Heart left ventricle (tissue), 16 donors: ENCODE results near the gene CXCL1. TPM values are rescaled to one million over a fixed set of nuclear protein-coding genes. Genes with fewer than 3 reads are reported as not detected.

ENCODE experiments used
- ATAC-seq, 4 donors: fragments of 200-7000 bp; cut with Tn5 transposase; one replicate each; pipeline ENCODE4 v1.9.1; 2020 to 2022; ENCODE audit warnings: moderate library complexity in 4 of 4, mild to moderate bottlenecking in 3 of 4, moderate number of reproducible peaks in 1 of 4
- DNase-seq, 5 donors: peaks; one replicate each; pipeline ENCODE4 v3.0.0-alpha.2; 2020
- H3K27ac ChIP-seq, 12 donors: fragments of 200-600 bp; sonication (generic) in 4 of 12; one replicate each; pipeline versions ENCODE4 v1.5.0 to v1.8.0; 2016 to 2022; ENCODE audit warnings: mild to moderate bottlenecking in 2 of 12
- H3K27me3 ChIP-seq, 9 donors: fragments of 200-600 bp; sonication (generic) in 2 of 9; one replicate each; pipeline versions ENCODE4 v1.5.1 to v1.8.0; 2016 to 2022; ENCODE audit warnings: mild to moderate bottlenecking in 3 of 9
- H3K36me3 ChIP-seq, 9 donors: fragments of 200-600 bp; sonication (generic) in 2 of 9; one replicate each; pipeline versions ENCODE4 v1.5.0 to v1.8.0; 2018 to 2022; ENCODE audit warnings: mild to moderate bottlenecking in 2 of 9
- H3K4me1 ChIP-seq, 12 donors: fragments of 200-600 bp; sonication (generic) in 4 of 12; one replicate each; pipeline versions ENCODE4 v1.5.0 to v1.8.0; 2016 to 2022; ENCODE audit warnings: mild to moderate bottlenecking in 3 of 12
- H3K4me3 ChIP-seq, 12 donors: fragments of 200-600 bp; sonication (generic) in 4 of 12; one replicate each; pipeline versions ENCODE4 v1.5.0 to v1.8.0; 2017 to 2022; ENCODE audit warnings: mild to moderate bottlenecking in 9 of 12, moderate library complexity in 4 of 12
- H3K9me3 ChIP-seq, 12 donors: fragments of 200-600 bp; sonication (generic) in 4 of 12; one replicate each; pipeline versions ENCODE4 v1.5.0 to v1.8.0; 2016 to 2022; ENCODE audit warnings: mild to moderate bottlenecking in 1 of 12
- POLR2A ChIP-seq, 2 donors: fragments of 450-650 bp; IDR thresholded peaks; one replicate each; pipeline ENCODE4 v1.6.1; 2017; ENCODE audit warnings: antibody characterized with exemption in 2 of 2, mild to moderate bottlenecking in 2 of 2, moderate library complexity in 2 of 2
- WGBS, 4 donors: extraction: QIAGEN DNeasy Blood & Tissue Kit in 2 of 4; methylation state at CpG; one replicate each; pipeline versions ENCODE4 v1.1.5 to v1.1.7; 2013 to 2018; 5-methylcytosine and 5-hydroxymethylcytosine counted together
- intact Hi-C, 10 donors: fragments of 100-400 bp; cut with DNase I; formaldehyde crosslinking; loops; one replicate each; pipeline versions ENCODE4 v1.11.1 to v1.14.2; 2022
- polyA plus RNA-seq, 2 donors: library from polyadenylated mRNA; stranded (reverse); fragments of 200-250 nt; gene quantifications; one replicate each; pipeline ENCODE4 v1.2.3, GENCODE V29; 2013
- total RNA-seq, 9 donors: library from RNA; depleted of rRNA in 2 of 9; stranded (reverse); fragments of >200 nt in 2 of 9; fragmentation: NEBNext Ultra II Directional in 3 of 9; extraction: Animal tissue kit (Norgen Biotek cat#: 25700) in 3 of 9; gene quantifications; one replicate each; pipeline versions ENCODE4 v1.1.0 to v1.2.4, GENCODE V29; 2016 to 2023
- TF ChIP-seq, protein P1 (sequence below), 12 donors: fragments of 200-600 bp; sonication (generic) in 4 of 12; IDR thresholded peaks; one replicate each; pipeline versions ENCODE4 v1.5.0 to v1.8.0; 2018 to 2022; ENCODE audit warnings: antibody characterized with exemption in 12 of 12, mild to moderate bottlenecking in 5 of 12
- donor health status: ischemic (EF 13 %, LVEDD 7.1; RV severe dilation, severe dysfunction).
- donor health status: healthy with polysubstance abuse.
- donor health status: DM: no; HTN: yes; CAD: no.
- donor health status: DM: no; HTN: no; CAD: no.
- donor health status: ischemic (EF 25% LVEDD 6.9; RV normal size, moderate dysfunction).
- donor health status: ischemic (EF 25% LVEDD 5.7; RV mildly dilated, moderate dysfunction).
- donor health status: healthy.
- donor health status: DM: yes; HTN: yes; CAD: no.
- donor health status: ischemic (EF 35%, LVEDD 5.7; RV mildly dilated, moderate dysfunction).
- donor health status: nonischemic (EF 11% LVEDD 7.7; RV severe dilation, severe dysfunction).
- donor health status: DM: yes; HTN: yes; CAD: no.
- donor health status: PGD.
- donor health status: ischemic (EF 29% LVEDD 5.4; RV normal size, mild dysfunction).
- donor health status: nonischemic (EF 23%, LVEDD 6.1; RV moderate dilation, normal function).

CXCL1 gene
- total and polyA plus RNA-seq, 11 donors: 0.26 to 14.9 (median 1.7) TPM; not detected in 1

GRCh38 chr4:73875401-73875800 lies 6.2 kb downstream of the CXCL1 start:
- intact Hi-C loops: loop anchor here in 1 of 10 donors (10.0 kb wide), 1 partner anchor 249 kb away; no protein-coding TSS in a partner anchor
- H3K27me3 ChIP-seq: peaks cover 0 to under 1% (median 0%) of the 10 kb centered on the region in 9 donors
- ATAC-seq (no peak), DNase-seq (no peak)
- no peak for TF ChIP-seq POLR2A (IDR thresholded peaks at IDR 0.05)
- TF ChIP-seq, protein P1, sequence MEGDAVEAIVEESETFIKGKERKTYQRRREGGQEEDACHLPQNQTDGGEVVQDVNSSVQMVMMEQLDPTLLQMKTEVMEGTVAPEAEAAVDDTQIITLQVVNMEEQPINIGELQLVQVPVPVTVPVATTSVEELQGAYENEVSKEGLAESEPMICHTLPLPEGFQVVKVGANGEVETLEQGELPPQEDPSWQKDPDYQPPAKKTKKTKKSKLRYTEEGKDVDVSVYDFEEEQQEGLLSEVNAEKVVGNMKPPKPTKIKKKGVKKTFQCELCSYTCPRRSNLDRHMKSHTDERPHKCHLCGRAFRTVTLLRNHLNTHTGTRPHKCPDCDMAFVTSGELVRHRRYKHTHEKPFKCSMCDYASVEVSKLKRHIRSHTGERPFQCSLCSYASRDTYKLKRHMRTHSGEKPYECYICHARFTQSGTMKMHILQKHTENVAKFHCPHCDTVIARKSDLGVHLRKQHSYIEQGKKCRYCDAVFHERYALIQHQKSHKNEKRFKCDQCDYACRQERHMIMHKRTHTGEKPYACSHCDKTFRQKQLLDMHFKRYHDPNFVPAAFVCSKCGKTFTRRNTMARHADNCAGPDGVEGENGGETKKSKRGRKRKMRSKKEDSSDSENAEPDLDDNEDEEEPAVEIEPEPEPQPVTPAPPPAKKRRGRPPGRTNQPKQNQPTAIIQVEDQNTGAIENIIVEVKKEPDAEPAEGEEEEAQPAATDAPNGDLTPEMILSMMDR (IDR thresholded peaks at IDR 0.05): no peak
- 88 to 95% (median 91%) methylated on average over 1 of the region's 1 CpG for WGBS, 4 donors
- no peaks in the 10 kb centered on the region for H3K9me3 ChIP-seq
- H3K4me3 ChIP-seq: no peak overlapping the region
- H3K4me1 ChIP-seq: peaks cover 0 to 13% (median 0%) of the 10 kb centered on the region in 12 donors
- H3K36me3 ChIP-seq: no peaks in the 10 kb centered on the region
- H3K27ac ChIP-seq: peak overlapping the region in 1 of 12 donors; percentile 65

- no peak for TF ChIP-seq POLR2A (IDR thresholded peaks at IDR 0.05)
- TF ChIP-seq, protein P1 (IDR thresholded peaks at IDR 0.05): no peak
- DNase-seq: no peak
- H3K4me3 ChIP-seq: no peak overlapping the region
- H3K27ac ChIP-seq: no peak overlapping the region
- intact Hi-C loops: no loop called here
- H3K27me3 ChIP-seq: peaks cover 0 to 4% (median 0%) of the 10 kb centered on the region in 9 donors
- no peaks in the 10 kb centered on the region for H3K4me1 ChIP-seq
- H3K36me3 ChIP-seq: no peaks in the 10 kb centered on the region
- H3K9me3 ChIP-seq: no peaks in the 10 kb centered on the region
- ATAC-seq: peak in 1 of 4 donors; percentile 71
- WGBS, 4 donors: 42 to 81% (median 59%) methylated on average over 1 of the region's 1 CpG
Measured at GRCh38 chr4:73883306-73883705, 14.1 kb downstream of the CXCL1 start.

- 51 to 86% (median 62%) methylated on average over 4 of the region's 4 CpGs for WGBS, 4 donors
- Histone ChIP-seq H3K27me3 (peaks cover 0 to under 1% (median 0%) of the 10 kb centered on the region in 9 donors), H3K27ac (no peak overlapping the region), H3K9me3 (no peaks in the 10 kb centered on the region), H3K4me1 (no peaks in the 10 kb centered on the region), H3K4me3 (no peak overlapping the region), H3K36me3 (no peaks in the 10 kb centered on the region)
- intact Hi-C loops: no loop called here
- DNase-seq: no peak
- ATAC-seq: no peak
- TF ChIP-seq, protein P1 (IDR thresholded peaks at IDR 0.05): no peak
- TF ChIP-seq POLR2A (IDR thresholded peaks at IDR 0.05): no peak
Measured at GRCh38 chr4:73885574-73886267, 16.5 kb downstream of the CXCL1 start.

DNA sequence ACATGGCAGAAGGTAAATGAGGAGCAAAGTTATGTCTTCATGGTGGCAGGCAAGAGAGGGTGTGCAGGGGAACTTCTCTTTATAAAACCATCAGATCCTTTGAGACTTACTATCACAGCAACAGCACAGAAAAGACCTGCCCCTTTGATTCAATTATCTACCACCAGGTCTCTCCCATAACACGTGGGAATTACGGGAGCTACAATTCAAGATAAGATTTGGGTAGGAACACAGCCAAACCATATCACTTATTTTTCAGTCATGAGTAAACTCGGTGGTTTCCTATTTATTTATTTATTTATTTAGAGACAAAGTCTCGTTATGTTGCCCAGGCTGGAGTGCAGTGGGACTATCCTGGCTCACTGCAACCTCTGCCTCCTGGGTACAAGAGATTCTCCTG lies 22.1 kb downstream of the CXCL1 start:
- DNase-seq (no peak), ATAC-seq (no peak)
- H3K9me3 ChIP-seq: no peaks in the 10 kb centered on the region
- peaks cover 0 to 6% (median 0%) of the 10 kb centered on the region in 12 donors for H3K4me1 ChIP-seq
- H3K36me3 ChIP-seq: no peaks in the 10 kb centered on the region
- WGBS, 4 donors: 50 to 65% (median 62%) methylated on average over 4 of the region's 4 CpGs
- intact Hi-C loops: no loop called here
- H3K4me3 ChIP-seq: no peak overlapping the region
- no peaks in the 10 kb centered on the region for H3K27me3 ChIP-seq
- TF ChIP-seq, protein P1 (IDR thresholded peaks at IDR 0.05): no peak
- no peak for TF ChIP-seq POLR2A (IDR thresholded peaks at IDR 0.05)
- peak overlapping the region in 1 of 12 donors; percentile 50 for H3K27ac ChIP-seq
